Measurements from ENCODE around the gene RBM38.

Gene RBM38

DNA sequence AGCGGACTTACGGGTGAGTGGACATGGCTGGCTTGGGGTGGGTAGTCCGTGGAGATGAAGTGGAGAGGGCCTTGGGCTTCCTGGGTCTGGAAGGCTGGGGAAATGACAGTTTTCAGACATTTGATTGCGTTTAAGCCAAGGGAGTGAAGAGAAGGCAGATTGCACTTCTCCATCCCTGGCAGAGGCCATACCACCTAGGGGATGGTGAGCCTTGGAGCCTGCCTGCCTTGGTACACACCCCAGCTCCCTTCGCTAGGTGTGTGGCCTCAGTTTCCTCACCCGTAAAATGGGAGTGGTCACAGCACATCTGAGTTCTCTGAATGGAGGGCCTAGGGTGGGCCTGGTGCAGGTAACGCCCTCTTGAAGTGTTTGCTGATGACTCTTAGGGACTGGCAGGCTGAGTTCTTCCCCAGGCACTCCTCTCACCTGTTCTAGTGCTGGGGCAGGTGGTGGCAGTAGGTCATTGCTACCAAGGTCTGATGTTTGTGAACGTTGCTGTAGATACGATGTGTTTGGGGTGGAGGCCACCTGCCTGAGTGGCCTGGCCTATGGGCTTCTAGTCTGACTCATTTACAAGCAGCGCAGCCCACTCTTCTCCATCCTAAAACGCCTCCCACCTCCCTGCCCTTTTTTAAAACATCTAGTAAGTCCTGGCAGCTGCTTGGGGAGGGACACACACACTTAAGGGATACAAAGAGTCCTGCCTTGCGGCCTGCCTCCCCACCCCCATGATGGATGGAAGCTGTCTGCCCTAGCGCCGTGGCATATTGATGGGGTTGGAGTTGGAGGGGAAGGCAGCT is 2.3 kb downstream of the RBM38 start:
- Histone ChIP-seq H3K27ac (ENCODE audit: low read depth, low read length) (peak overlapping the region; percentile 94), H3K36me3 (ENCODE audit: insufficient read depth, low read length) (peaks cover 33% of the 10 kb centered on the region), H3K27me3 (ENCODE audit: control insufficient read depth in 1 of 2, insufficient read depth in 2 of 2, low read length in 2 of 2) (no peaks in the 10 kb centered on the region), H3K9ac (ENCODE audit: low read length) (peak overlapping the region; percentile 98), H3K4me1 (ENCODE audit: insufficient read depth, low read length) (peaks cover 74% of the 10 kb centered on the region), H3K4me3 (ENCODE audit: low read depth in 1 of 2, low read length in 2 of 2) (peak overlapping the region; percentile 51 to 85), H3K9me3 (ENCODE audit: low read length) (no peaks in the 10 kb centered on the region)

DNA sequence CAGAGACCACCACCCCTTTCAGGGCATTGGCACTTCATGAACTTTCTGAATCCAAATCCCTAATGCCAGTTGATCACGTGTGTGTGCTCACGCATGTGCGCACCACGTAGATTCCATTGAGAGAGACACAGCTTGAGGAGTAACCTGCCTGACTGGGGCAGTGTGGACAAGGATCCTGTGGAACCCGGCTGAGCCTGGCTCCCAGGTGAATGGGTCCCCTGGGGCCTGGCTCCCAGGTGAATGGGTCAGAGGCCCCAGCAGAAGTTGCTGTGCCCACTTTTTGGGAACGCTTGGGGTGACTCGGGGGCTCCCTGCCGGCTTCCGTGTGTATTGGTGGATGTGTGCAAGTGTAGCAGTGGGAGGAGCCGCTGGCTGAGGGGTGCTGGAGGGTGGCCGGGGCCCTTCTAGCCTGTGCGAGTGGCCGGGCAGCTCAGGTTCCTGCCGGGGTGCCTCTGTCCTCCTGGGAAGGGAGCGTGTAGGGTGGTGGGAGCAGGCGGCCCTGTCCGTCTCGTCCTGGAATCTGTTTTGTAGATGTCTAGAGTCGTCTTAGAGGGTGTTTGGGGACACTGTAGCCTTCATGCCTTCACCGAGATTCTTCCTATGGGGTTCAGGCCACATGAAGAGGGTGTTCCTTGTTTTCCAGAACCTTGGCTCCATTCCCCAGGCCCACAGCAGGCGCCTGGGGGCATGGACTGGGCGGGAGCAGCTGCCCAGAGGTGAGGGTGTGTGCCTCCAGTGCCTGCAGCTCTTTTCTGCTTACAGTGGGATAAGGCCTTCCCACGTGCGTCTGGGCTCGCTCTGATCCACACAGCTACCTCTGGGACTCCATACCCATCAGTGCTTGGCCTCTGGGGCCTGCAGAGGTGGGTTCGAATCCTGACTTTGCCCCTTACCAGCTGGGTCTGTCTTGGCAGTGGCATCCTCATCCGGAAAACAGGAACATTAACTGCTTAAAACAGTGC is 3.2 kb downstream of the RBM38 start:
- H3K4me1 ChIP-seq (ENCODE audit: insufficient read depth, low read length), result peaks cover 82% of the 10 kb centered on the region
- peak overlapping the region; percentile 98 for H3K9ac ChIP-seq (ENCODE audit: low read length)

DNA sequence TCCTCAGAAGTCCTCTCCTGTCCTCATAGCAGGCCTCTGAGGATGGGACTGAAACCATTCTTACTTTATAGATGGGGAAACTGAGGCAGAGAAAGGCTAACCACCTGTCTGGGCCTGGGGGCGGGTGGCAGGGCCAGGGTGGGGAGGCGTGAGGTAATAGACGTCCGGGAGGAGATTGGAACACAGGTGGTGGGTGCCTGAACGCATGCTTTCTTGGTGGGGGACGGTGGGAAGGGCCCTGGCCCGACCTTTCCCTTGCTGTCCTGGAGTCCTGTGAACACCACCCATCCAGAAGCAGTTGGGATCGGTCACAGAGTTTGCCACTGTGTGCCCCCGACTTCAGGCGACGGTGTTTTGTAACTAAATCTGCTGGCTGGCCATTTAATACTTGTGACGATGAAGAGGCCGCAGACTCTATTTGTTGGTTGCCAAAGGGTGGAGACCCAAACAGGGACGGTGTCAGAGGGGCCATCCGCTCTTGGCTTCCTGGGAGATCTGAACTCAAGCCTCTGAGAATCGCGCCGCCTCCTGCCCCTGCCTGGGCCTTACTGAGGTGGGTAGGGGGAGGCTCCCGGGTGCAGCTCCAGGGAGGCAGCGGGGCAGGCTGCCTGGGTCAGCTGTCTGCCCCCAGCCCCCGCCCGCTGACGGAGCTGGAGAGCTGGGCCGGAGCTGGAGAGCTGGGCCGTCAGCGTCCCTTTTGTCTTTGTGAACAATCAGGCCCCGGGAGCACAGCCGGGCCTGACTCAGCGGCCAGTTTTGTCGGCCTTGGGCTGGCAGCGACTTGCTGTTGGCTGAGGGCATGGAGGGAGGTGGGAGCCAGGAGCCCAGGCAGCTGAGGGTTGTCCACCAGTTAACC is 4.1 kb downstream of the RBM38 start:
- H3K27ac ChIP-seq (ENCODE audit: low read depth, low read length), result peak overlapping the region; percentile 94
- peak overlapping the region; percentile 98 for H3K9ac ChIP-seq (ENCODE audit: low read length)
- H3K9me3 ChIP-seq (ENCODE audit: low read length), result no peaks in the 10 kb centered on the region
- H3K27me3 ChIP-seq (ENCODE audit: control insufficient read depth in 1 of 2, insufficient read depth in 2 of 2, low read length in 2 of 2), result no peaks in the 10 kb centered on the region
- H3K4me1 ChIP-seq (ENCODE audit: insufficient read depth, low read length), result peaks cover 83% of the 10 kb centered on the region
- H3K36me3 ChIP-seq (ENCODE audit: insufficient read depth, low read length), result peaks cover 45% of the 10 kb centered on the region
- peak overlapping the region; percentile 33 to 85 for H3K4me3 ChIP-seq (ENCODE audit: low read depth in 1 of 2, low read length in 2 of 2)

More for the DNA sequence above, 3.2 kb downstream of the RBM38 start:
- H3K27ac ChIP-seq (ENCODE audit: low read depth, low read length), result peak overlapping the region; percentile 94
- no peaks in the 10 kb centered on the region for H3K9me3 ChIP-seq (ENCODE audit: low read length)
- peak overlapping the region; percentile 36 to 85 for H3K4me3 ChIP-seq (ENCODE audit: low read depth in 1 of 2, low read length in 2 of 2)
- peaks cover 39% of the 10 kb centered on the region for H3K36me3 ChIP-seq (ENCODE audit: insufficient read depth, low read length)
- no peaks in the 10 kb centered on the region for H3K27me3 ChIP-seq (ENCODE audit: control insufficient read depth in 1 of 2, insufficient read depth in 2 of 2, low read length in 2 of 2)

GRCh38 chr20:57396212-57396983 is 5.2 kb downstream of the RBM38 start:
- peak overlapping the region; percentile 33 to 85 for H3K4me3 ChIP-seq (ENCODE audit: low read depth in 1 of 2, low read length in 2 of 2)
- H3K9ac ChIP-seq (ENCODE audit: low read length), result peak overlapping the region; percentile 98
- H3K4me1 ChIP-seq (ENCODE audit: insufficient read depth, low read length), result peaks cover 94% of the 10 kb centered on the region

DNA sequence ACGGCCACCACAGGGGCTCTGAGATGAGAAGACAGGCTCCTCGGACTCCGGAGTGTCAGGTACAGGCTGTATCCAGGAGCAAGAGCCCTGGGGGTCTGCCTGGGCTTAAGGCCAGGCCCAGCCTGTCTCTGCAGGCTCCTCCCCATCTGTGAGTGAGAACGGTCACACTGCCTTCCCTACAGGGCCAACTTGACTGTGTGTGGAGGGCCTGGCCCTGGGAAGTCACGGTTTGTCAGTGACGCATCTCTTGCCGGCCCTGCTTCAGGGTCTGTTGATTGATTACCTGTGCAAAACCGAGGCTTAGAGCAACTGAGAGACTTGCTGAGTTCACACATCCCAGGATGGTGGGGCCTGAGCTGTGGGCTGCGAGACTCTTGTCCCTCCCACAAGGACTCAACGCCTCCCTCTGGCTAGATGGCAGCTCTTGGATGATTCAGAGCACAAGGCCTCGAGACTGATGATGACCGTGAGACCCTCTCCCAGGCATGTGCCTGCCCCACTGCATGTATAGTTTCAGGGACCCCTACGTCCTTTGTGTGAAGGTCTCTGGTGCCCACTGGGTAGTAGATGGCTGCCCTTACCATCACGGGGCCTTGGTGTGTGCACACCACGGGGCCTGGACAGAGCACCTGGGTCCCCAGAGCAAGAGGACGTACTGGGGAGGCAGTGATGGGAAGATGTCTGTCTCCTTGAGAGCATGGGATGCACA is 5.9 kb downstream of the RBM38 start:
- Histone ChIP-seq H3K27me3 (ENCODE audit: control insufficient read depth in 1 of 2, insufficient read depth in 2 of 2, low read length in 2 of 2) (no peaks in the 10 kb centered on the region), H3K4me3 (ENCODE audit: low read depth in 1 of 2, low read length in 2 of 2) (no peak overlapping the region), H3K27ac (ENCODE audit: low read depth, low read length) (peak overlapping the region; percentile 94), H3K36me3 (ENCODE audit: insufficient read depth, low read length) (peaks cover 62% of the 10 kb centered on the region), H3K4me1 (ENCODE audit: insufficient read depth, low read length) (peaks cover 100% of the 10 kb centered on the region), H3K9ac (ENCODE audit: low read length) (peak overlapping the region; percentile 8), H3K9me3 (ENCODE audit: low read length) (no peaks in the 10 kb centered on the region)

More at GRCh38 chr20:57396212-57396983, 5.2 kb downstream of the RBM38 start:
- peak overlapping the region; percentile 94 for H3K27ac ChIP-seq (ENCODE audit: low read depth, low read length)
- peaks cover 55% of the 10 kb centered on the region for H3K36me3 ChIP-seq (ENCODE audit: insufficient read depth, low read length)
- H3K9me3 ChIP-seq (ENCODE audit: low read length), result no peaks in the 10 kb centered on the region
- no peaks in the 10 kb centered on the region for H3K27me3 ChIP-seq (ENCODE audit: control insufficient read depth in 1 of 2, insufficient read depth in 2 of 2, low read length in 2 of 2)

GRCh38 chr20:57397693-57398108 is 6.5 kb downstream of the RBM38 start:
- no peaks in the 10 kb centered on the region for H3K9me3 ChIP-seq (ENCODE audit: low read length)
- H3K4me1 ChIP-seq (ENCODE audit: insufficient read depth, low read length), result peaks cover 100% of the 10 kb centered on the region
- H3K36me3 ChIP-seq (ENCODE audit: insufficient read depth, low read length), result peaks cover 68% of the 10 kb centered on the region
- peak overlapping the region; percentile 75 for H3K9ac ChIP-seq (ENCODE audit: low read length)
- peak overlapping the region; percentile 94 for H3K27ac ChIP-seq (ENCODE audit: low read depth, low read length)
- H3K4me3 ChIP-seq (ENCODE audit: low read depth in 1 of 2, low read length in 2 of 2), result peak overlapping the region in 1 of 2 donors; percentile 48
- H3K27me3 ChIP-seq (ENCODE audit: control insufficient read depth in 1 of 2, insufficient read depth in 2 of 2, low read length in 2 of 2), result no peaks in the 10 kb centered on the region

DNA sequence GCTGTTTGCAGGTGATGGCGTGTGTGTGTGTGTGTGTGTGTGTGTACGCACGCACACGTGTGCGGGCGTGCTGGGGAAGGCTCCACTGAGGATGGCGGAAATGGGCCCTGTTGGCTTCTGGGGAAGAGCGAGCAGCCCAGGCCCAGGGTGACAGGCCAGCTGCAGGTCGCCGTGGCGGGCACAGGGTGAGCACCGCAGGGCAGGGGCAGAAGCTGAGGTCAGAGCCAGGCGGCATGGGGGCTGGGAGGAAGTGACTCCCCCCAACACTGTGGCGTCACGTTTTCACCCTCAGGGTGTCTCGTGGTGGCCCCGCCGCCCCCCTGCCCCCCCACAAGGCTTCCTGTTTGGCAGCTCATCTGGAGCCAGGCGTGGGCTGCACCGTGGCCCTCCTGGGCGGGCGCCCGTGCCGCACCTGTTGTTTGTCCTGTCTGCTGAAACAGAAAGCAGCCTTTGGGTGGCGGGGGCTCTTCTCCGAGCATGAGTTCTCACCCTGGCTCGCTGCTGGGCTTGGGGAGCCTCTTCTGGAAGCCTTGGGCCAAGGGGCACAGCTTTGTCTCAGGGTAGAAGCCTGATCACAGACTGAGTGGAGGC is 7.1 kb downstream of the RBM38 start:
- no peaks in the 10 kb centered on the region for H3K9me3 ChIP-seq (ENCODE audit: low read length)
- H3K4me1 ChIP-seq (ENCODE audit: insufficient read depth, low read length), result peaks cover 100% of the 10 kb centered on the region
- H3K36me3 ChIP-seq (ENCODE audit: insufficient read depth, low read length), result peaks cover 74% of the 10 kb centered on the region
- peak overlapping the region; percentile 75 for H3K9ac ChIP-seq (ENCODE audit: low read length)
- H3K4me3 ChIP-seq (ENCODE audit: low read depth in 1 of 2, low read length in 2 of 2), result peak overlapping the region in 1 of 2 donors; percentile 48
- H3K27me3 ChIP-seq (ENCODE audit: control insufficient read depth in 1 of 2, insufficient read depth in 2 of 2, low read length in 2 of 2), result no peaks in the 10 kb centered on the region
- H3K27ac ChIP-seq (ENCODE audit: low read depth, low read length), result peak overlapping the region; percentile 94

GRCh38 chr20:57398901-57399535 is 7.8 kb downstream of the RBM38 start:
- H3K27ac ChIP-seq (ENCODE audit: low read depth, low read length), result peak overlapping the region; percentile 79
- H3K4me1 ChIP-seq (ENCODE audit: insufficient read depth, low read length), result peaks cover 100% of the 10 kb centered on the region
- H3K27me3 ChIP-seq (ENCODE audit: control insufficient read depth in 1 of 2, insufficient read depth in 2 of 2, low read length in 2 of 2), result no peaks in the 10 kb centered on the region
- peak overlapping the region; percentile 0 to 48 for H3K4me3 ChIP-seq (ENCODE audit: low read depth in 1 of 2, low read length in 2 of 2)
- H3K9me3 ChIP-seq (ENCODE audit: low read length), result no peaks in the 10 kb centered on the region
- H3K9ac ChIP-seq (ENCODE audit: low read length), result peak overlapping the region; percentile 75
- H3K36me3 ChIP-seq (ENCODE audit: insufficient read depth, low read length), result peaks cover 73% of the 10 kb centered on the region

- Histone ChIP-seq H3K27me3 (ENCODE audit: control insufficient read depth in 1 of 2, insufficient read depth in 2 of 2, low read length in 2 of 2) (no peaks in the 10 kb centered on the region), H3K9me3 (ENCODE audit: low read length) (no peaks in the 10 kb centered on the region), H3K4me3 (ENCODE audit: low read depth in 1 of 2, low read length in 2 of 2) (peak overlapping the region in 1 of 2 donors; percentile 29), H3K27ac (ENCODE audit: low read depth, low read length) (peak overlapping the region; percentile 79), H3K9ac (ENCODE audit: low read length) (peak overlapping the region; percentile 13), H3K4me1 (ENCODE audit: insufficient read depth, low read length) (peaks cover 96% of the 10 kb centered on the region), H3K36me3 (ENCODE audit: insufficient read depth, low read length) (peaks cover 78% of the 10 kb centered on the region)
Measured at GRCh38 chr20:57399587-57400155, 8.5 kb downstream of the RBM38 start.

Data from muscle layer of colon (tissue), 2 donors.